GM23248 (cell line): Measurements from ENCODE around the gene CYP2C9. TPM values are rescaled to one million over a fixed set of nuclear protein-coding genes. Genes with fewer than 3 reads are reported as not detected.

Source experiments
- DNase-seq: peaks from one replicate; pipeline ENCODE4 v3.0.0-alpha.2; 2015
- H2AFZ ChIP-seq: fragments of 200-600 bp; sonication (generic); 2 replicates; pipeline ENCODE4 v1.6.1; 2016; ENCODE audit warnings: antibody characterized with exemption
- H3F3A ChIP-seq: fragments of 200-600 bp; sonication (generic); 2 replicates; pipeline ENCODE4 v1.6.1; 2016; ENCODE audit warnings: mild to moderate bottlenecking, antibody characterized with exemption, mixed run types; ENCODE audit not compliant: insufficient read depth
- H3K27ac ChIP-seq: fragments of 200-600 bp; sonication (generic); 2 replicates; pipeline ENCODE4 v1.5.1; 2016; ENCODE audit warnings: mild to moderate bottlenecking
- H3K27me3 ChIP-seq: fragments of 200-600 bp; sonication (generic); replicated peaks from 2 replicates; pipeline ENCODE4 v1.6.1; 2016; ENCODE audit warnings: mild to moderate bottlenecking; ENCODE audit not compliant: insufficient read depth
- H3K36me3 ChIP-seq: fragments of 200-600 bp; sonication (generic); 2 replicates; pipeline ENCODE4 v1.6.1; 2016; ENCODE audit warnings: low read depth, mild to moderate bottlenecking
- H3K4me1 ChIP-seq: fragments of 200-600 bp; sonication (generic); 2 replicates; pipeline ENCODE4 v1.6.1; 2016; ENCODE audit warnings: mild to moderate bottlenecking; ENCODE audit not compliant: insufficient read depth
- H3K4me2 ChIP-seq: fragments of 200-600 bp; sonication (generic); one replicate; pipeline ENCODE4 v1.6.1; 2016; ENCODE audit warnings: mild to moderate bottlenecking; ENCODE audit not compliant: unreplicated experiment
- H3K4me3 ChIP-seq: fragments of 200-600 bp; sonication (generic); 2 replicates; pipeline ENCODE4 v1.5.1; 2016; ENCODE audit warnings: mild to moderate bottlenecking
- H3K79me2 ChIP-seq: fragments of 200-600 bp; sonication (generic); 2 replicates; pipeline ENCODE4 v1.6.1; 2016; ENCODE audit warnings: mild to moderate bottlenecking; ENCODE audit not compliant: insufficient read depth
- H3K9ac ChIP-seq: fragments of 200-600 bp; sonication (generic); 2 replicates; pipeline ENCODE4 v1.6.1; 2016; ENCODE audit warnings: mild to moderate bottlenecking
- H3K9me2 ChIP-seq: fragments of 200-600 bp; sonication (generic); 2 replicates; pipeline ENCODE4 v1.6.1; 2016; ENCODE audit warnings: mixed run types, mild to moderate bottlenecking, moderate library complexity; ENCODE audit not compliant: insufficient read depth
- H3K9me3 ChIP-seq: fragments of 200-600 bp; sonication (generic); one replicate; pipeline ENCODE4 v1.6.1; 2017; ENCODE audit warnings: low read depth
- H4K20me1 ChIP-seq: fragments of 200-600 bp; sonication (generic); 2 replicates; pipeline ENCODE4 v1.6.0; 2016; ENCODE audit not compliant: insufficient read depth
- EZH2 ChIP-seq: fragments of 200-600 bp; sonication (generic); IDR thresholded peaks from 2 replicates; pipeline ENCODE4 v1.6.1; 2018; ENCODE audit warnings: antibody characterized with exemption, mild to moderate bottlenecking; ENCODE audit not compliant: insufficient read depth, poor library complexity, severe bottlenecking
- EZH2phosphoT487 ChIP-seq: fragments of 200-600 bp; sonication (generic); IDR thresholded peaks from 2 replicates; pipeline ENCODE4 v1.6.1; 2018; ENCODE audit warnings: antibody characterized with exemption, moderate library complexity, mild to moderate bottlenecking, low read depth; ENCODE audit not compliant: insufficient read depth
- WGBS, 2 experiments: methylation state at CpG; one replicate each; pipeline ENCODE4 v1.1.6; 2015 to 2017; ENCODE audit warnings: low lambda C conversion rate in 2 of 2, low coverage in 1 of 2; ENCODE audit errors: missing lambda C conversion rate in 2 of 2; 5-methylcytosine and 5-hydroxymethylcytosine counted together
- in situ Hi-C: fragments of 300-500 bp; cut with MboI; formaldehyde crosslinking; loops from 2 replicates; pipeline ENCODE4 v1.15.0; 2020
- polyA plus RNA-seq: library from polyadenylated mRNA; unstranded; fragments of >200 nt; fragmentation: Nextera tagmentation; extraction: Ambion mirVana; gene quantifications from 2 replicates; pipeline ENCODE4 v1.2.1, GENCODE V29; 2016
- small RNA-seq: library from RNA; depleted of rRNA; stranded (forward); fragments of <200 nt; gene quantifications from one replicate; pipeline ENCODE3, GENCODE V24; 2014; ENCODE audit warnings: low read depth, low replicate concordance
- total RNA-seq: library from RNA; depleted of rRNA; stranded (reverse); fragments of >200 nt; shearing (Covaris generic); gene quantifications from 2 replicates; pipeline ENCODE4 v1.2.3, GENCODE V29; 2014; rRNA removed

CYP2C9 gene
- total and polyA plus RNA-seq, 2 experiments from 2014 or later: not detected

GRCh38 chr10:95035332-95036295 lies 97.2 kb downstream of the CYP2C9 start:
- no peak overlapping the region for H3K27ac ChIP-seq
- WGBS, 2 experiments: 2 to 8% methylated on average over 4 of the region's 4 CpGs
- no peak overlapping the region for H3K9ac ChIP-seq
- no peak overlapping the region for H3K4me3 ChIP-seq
- no peaks in the 10 kb centered on the region for H4K20me1 ChIP-seq
- DNase-seq: no peak
- no peaks in the 10 kb centered on the region for H3K9me2 ChIP-seq
- in situ Hi-C loops: no loop called here
- no peaks in the 10 kb centered on the region for H3K36me3 ChIP-seq
- no peaks in the 10 kb centered on the region for H3K27me3 ChIP-seq
- TF ChIP-seq EZH2 (no peak), EZH2phosphoT487 (no peak)
- H3K4me2 ChIP-seq: no peak overlapping the region
- H3F3A ChIP-seq: no peaks in the 10 kb centered on the region
- H3K4me1 ChIP-seq: no peaks in the 10 kb centered on the region
- no peak overlapping the region for H2AFZ ChIP-seq
- no peaks in the 10 kb centered on the region for H3K9me3 ChIP-seq
- no peaks in the 10 kb centered on the region for H3K79me2 ChIP-seq

- H3K4me3 ChIP-seq: no peak overlapping the region
- H3F3A ChIP-seq: no peaks in the 10 kb centered on the region
- H2AFZ ChIP-seq: no peak overlapping the region
- no peak overlapping the region for H3K27ac ChIP-seq
- H3K4me2 ChIP-seq: no peak overlapping the region
- H3K36me3 ChIP-seq: no peaks in the 10 kb centered on the region
- 0 out of 2 replicates have a peak, but pooled peaks cover 2% of the 10 kb centered on the region for H3K9me2 ChIP-seq
- in situ Hi-C loops: no loop called here
- no peak for DNase-seq
- TF ChIP-seq EZH2phosphoT487: no peak
- no peak for TF ChIP-seq EZH2
- H3K27me3 ChIP-seq: no peaks in the 10 kb centered on the region
- no peak overlapping the region for H3K9ac ChIP-seq
- H3K9me3 ChIP-seq: no peaks in the 10 kb centered on the region
- WGBS, 2 experiments: 35 to 39% methylated on average over 2 of the region's 2 CpGs
- H3K79me2 ChIP-seq: no peaks in the 10 kb centered on the region
- no peaks in the 10 kb centered on the region for H3K4me1 ChIP-seq
- H4K20me1 ChIP-seq: no peaks in the 10 kb centered on the region
Observed at GRCh38 chr10:95039281-95039680, 100.8 kb downstream of the CYP2C9 start.

Small RNA genes within 50 kb of the gene (small RNA-seq; reads per million reads assigned to genes)
- not detected for gene CYP2C60P

Other genes with a start within 250 kb of the CYP2C9 start
- gene CYP2C19, start 176.0 kb upstream of the CYP2C9 start, total RNA-seq: not detected in 2 replicates
- gene CYP2C19, start 176.0 kb upstream of the CYP2C9 start, polyA plus RNA-seq: not detected in 2 replicates
- gene CYP2C8, start 130.8 kb downstream of the CYP2C9 start, total RNA-seq: not detected in 2 replicates
- not detected in 2 replicates for gene CYP2C8, start 130.8 kb downstream of the CYP2C9 start, polyA plus RNA-seq